ENCODE data around the gene ZNF438.

ZNF438 gene

DNA sequence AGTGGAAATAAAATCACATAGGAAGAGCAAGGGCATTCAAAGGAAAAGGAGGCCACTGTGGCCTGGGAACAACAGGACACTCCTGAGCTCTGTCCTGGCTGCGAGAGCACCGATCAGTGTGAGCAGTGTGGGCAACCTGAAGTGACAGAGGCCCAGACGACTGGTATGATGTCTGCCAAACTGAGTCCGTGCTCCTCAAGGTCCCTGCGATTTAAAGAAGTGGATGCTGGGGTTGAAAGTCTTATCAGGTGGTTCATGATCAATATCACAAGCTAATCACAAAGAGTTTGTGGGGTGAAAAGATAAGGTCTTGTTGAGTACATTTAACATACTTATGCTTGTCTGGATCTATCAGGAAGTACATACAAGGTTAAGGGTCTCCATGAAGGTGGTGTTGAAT is 176.5 kb downstream of the ZNF438 start (continued):
- TF ChIP-seq, protein P1, sequence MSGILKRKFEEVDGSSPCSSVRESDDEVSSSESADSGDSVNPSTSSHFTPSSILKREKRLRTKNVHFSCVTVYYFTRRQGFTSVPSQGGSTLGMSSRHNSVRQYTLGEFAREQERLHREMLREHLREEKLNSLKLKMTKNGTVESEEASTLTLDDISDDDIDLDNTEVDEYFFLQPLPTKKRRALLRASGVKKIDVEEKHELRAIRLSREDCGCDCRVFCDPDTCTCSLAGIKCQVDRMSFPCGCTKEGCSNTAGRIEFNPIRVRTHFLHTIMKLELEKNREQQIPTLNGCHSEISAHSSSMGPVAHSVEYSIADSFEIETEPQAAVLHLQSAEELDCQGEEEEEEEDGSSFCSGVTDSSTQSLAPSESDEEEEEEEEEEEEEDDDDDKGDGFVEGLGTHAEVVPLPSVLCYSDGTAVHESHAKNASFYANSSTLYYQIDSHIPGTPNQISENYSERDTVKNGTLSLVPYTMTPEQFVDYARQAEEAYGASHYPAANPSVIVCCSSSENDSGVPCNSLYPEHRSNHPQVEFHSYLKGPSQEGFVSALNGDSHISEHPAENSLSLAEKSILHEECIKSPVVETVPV (CRISPR knock-in tag; IDR thresholded peaks at IDR 0.05): no peak
- TF ChIP-seq ZC3H10 (CRISPR knock-in tag; IDR thresholded peaks at IDR 0.05): no peak
- no peak for TF ChIP-seq ESRRG (CRISPR knock-in tag; IDR thresholded peaks at IDR 0.05)
- no peak for TF ChIP-seq ARNTL (CRISPR knock-in tag; IDR thresholded peaks at IDR 0.05; ENCODE audit: borderline replicate concordance, low read depth)
- TF ChIP-seq CSDC2 (CRISPR knock-in tag; IDR thresholded peaks at IDR 0.05): no peak
- no peak for TF ChIP-seq PPARA (CRISPR knock-in tag; IDR thresholded peaks at IDR 0.05; ENCODE audit: borderline replicate concordance)
- no peak for TF ChIP-seq ZNF8 (CRISPR knock-in tag; IDR thresholded peaks at IDR 0.05)
- TF ChIP-seq, protein P2, sequence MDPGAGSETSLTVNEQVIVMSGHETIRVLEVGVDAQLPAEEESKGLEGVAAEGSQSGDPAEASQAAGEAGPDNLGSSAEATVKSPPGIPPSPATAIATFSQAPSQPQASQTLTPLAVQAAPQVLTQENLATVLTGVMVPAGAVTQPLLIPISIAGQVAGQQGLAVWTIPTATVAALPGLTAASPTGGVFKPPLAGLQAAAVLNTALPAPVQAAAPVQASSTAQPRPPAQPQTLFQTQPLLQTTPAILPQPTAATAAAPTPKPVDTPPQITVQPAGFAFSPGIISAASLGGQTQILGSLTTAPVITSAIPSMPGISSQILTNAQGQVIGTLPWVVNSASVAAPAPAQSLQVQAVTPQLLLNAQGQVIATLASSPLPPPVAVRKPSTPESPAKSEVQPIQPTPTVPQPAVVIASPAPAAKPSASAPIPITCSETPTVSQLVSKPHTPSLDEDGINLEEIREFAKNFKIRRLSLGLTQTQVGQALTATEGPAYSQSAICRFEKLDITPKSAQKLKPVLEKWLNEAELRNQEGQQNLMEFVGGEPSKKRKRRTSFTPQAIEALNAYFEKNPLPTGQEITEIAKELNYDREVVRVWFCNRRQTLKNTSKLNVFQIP (CRISPR knock-in tag; IDR thresholded peaks at IDR 0.05; ENCODE audit: borderline replicate concordance, low read depth): no peak
- TF ChIP-seq OSR1 (CRISPR knock-in tag; IDR thresholded peaks at IDR 0.05): no peak

DNA sequence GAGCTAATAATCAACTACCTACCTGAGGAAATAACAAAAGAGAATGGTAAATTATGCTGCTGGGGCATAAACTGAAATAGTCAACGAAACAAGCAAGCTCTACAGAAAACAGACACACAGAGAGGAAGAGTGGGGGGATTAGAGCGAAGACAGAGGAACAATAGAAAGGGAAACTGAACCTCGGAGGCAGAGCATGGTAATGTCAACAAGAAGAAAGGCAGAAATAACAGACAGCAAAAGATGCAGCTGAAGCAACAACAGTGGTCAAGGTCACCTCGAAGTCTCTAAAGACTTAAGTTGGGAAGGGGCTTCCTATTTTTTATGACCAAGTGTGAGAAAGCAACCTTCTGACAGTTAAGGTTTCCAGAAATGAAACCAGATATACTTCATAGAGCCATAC is 177.0 kb downstream of the ZNF438 start:
- no peak for TF ChIP-seq CSDC2 (CRISPR knock-in tag; IDR thresholded peaks at IDR 0.05)
- TF ChIP-seq OSR1 (CRISPR knock-in tag; IDR thresholded peaks at IDR 0.05): no peak
- no peak for TF ChIP-seq ISL1 (CRISPR knock-in tag; IDR thresholded peaks at IDR 0.05)
- TF ChIP-seq PPARA (CRISPR knock-in tag; IDR thresholded peaks at IDR 0.05; ENCODE audit: borderline replicate concordance): no peak
- no peak for TF ChIP-seq GLIS3 (CRISPR knock-in tag; IDR thresholded peaks at IDR 0.05)
- TF ChIP-seq ZNF565 (CRISPR knock-in tag; conservative IDR thresholded peaks at IDR 0.05; ENCODE audit: low read depth): no peak
- no peak for TF ChIP-seq ZC3H10 (CRISPR knock-in tag; IDR thresholded peaks at IDR 0.05)
- no peak for ATAC-seq

DNA sequence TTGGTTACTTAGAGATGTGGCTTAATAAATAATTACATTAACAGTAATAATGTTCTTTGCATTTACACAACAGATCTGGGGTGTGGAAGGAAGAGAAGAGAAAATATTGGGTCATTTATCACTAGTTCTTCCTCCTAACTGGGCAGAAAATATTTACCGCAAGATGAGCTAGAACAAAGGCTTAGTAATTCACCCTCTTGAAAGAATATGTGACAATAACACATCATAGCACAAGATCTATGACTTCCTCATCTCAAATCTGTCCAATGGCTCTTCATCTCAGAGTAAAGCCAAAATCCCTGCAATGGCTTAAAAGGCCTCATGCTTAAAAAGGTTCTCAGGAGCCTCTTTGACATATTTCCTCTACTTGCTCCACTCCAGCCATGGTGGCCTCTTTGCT is 178.6 kb downstream of the ZNF438 start:
- no peak for TF ChIP-seq OSR1 (CRISPR knock-in tag; IDR thresholded peaks at IDR 0.05)
- TF ChIP-seq, protein P3, sequence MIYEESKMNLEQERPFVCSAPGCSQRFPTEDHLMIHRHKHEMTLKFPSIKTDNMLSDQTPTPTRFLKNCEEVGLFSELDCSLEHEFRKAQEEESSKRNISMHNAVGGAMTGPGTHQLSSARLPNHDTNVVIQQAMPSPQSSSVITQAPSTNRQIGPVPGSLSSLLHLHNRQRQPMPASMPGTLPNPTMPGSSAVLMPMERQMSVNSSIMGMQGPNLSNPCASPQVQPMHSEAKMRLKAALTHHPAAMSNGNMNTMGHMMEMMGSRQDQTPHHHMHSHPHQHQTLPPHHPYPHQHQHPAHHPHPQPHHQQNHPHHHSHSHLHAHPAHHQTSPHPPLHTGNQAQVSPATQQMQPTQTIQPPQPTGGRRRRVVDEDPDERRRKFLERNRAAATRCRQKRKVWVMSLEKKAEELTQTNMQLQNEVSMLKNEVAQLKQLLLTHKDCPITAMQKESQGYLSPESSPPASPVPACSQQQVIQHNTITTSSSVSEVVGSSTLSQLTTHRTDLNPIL (CRISPR knock-in tag; IDR thresholded peaks at IDR 0.05; ENCODE audit: low read depth): no peak
- TF ChIP-seq RARB (CRISPR knock-in tag; IDR thresholded peaks at IDR 0.05): no peak
- TF ChIP-seq GLIS3 (CRISPR knock-in tag; IDR thresholded peaks at IDR 0.05): no peak
- no peak for TF ChIP-seq ZNF70 (CRISPR knock-in tag; IDR thresholded peaks at IDR 0.05)
- TF ChIP-seq SNAI2 (CRISPR knock-in tag; IDR thresholded peaks at IDR 0.05): no peak
- TF ChIP-seq CSDC2 (CRISPR knock-in tag; IDR thresholded peaks at IDR 0.05): no peak
- no peak for TF ChIP-seq ARNTL (CRISPR knock-in tag; IDR thresholded peaks at IDR 0.05; ENCODE audit: borderline replicate concordance, low read depth)
- no peak for TF ChIP-seq ESRRG (CRISPR knock-in tag; IDR thresholded peaks at IDR 0.05)
- TF ChIP-seq, protein P2 (CRISPR knock-in tag; IDR thresholded peaks at IDR 0.05; ENCODE audit: borderline replicate concordance, low read depth): no peak
- no peak for TF ChIP-seq PPARA (CRISPR knock-in tag; IDR thresholded peaks at IDR 0.05; ENCODE audit: borderline replicate concordance)
- no peak for TF ChIP-seq ZFP3 (CRISPR knock-in tag; IDR thresholded peaks at IDR 0.05)
- no peak for ATAC-seq

DNA sequence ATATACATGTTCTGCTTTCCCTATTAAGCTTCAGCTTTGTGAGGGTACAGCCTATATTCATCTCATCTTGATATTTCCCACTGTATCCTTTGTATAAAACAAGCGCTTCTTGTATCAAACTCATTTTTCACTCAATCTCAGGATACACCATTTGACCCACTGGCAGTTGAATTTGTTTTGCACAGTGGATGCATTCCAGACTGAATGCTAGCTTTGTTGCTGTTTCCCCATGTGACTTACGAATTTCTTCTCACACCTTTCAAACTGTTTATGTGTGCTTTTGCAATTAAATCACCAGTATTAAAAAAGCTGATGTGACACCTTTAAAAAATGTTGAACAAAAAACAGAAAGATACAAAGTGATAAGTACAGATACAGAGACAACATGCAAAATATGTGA is 180.9 kb downstream of the ZNF438 start:
- no peak for ATAC-seq
- TF ChIP-seq TCF4 (CRISPR knock-in tag; IDR thresholded peaks at IDR 0.05; ENCODE audit: borderline replicate concordance) (no peak), ZFP30 (CRISPR knock-in tag; IDR thresholded peaks at IDR 0.05) (no peak), ZNF70 (CRISPR knock-in tag; IDR thresholded peaks at IDR 0.05) (no peak), ISL1 (CRISPR knock-in tag; IDR thresholded peaks at IDR 0.05) (no peak), CSDC2 (CRISPR knock-in tag; IDR thresholded peaks at IDR 0.05) (no peak)
- TF ChIP-seq, protein P4, sequence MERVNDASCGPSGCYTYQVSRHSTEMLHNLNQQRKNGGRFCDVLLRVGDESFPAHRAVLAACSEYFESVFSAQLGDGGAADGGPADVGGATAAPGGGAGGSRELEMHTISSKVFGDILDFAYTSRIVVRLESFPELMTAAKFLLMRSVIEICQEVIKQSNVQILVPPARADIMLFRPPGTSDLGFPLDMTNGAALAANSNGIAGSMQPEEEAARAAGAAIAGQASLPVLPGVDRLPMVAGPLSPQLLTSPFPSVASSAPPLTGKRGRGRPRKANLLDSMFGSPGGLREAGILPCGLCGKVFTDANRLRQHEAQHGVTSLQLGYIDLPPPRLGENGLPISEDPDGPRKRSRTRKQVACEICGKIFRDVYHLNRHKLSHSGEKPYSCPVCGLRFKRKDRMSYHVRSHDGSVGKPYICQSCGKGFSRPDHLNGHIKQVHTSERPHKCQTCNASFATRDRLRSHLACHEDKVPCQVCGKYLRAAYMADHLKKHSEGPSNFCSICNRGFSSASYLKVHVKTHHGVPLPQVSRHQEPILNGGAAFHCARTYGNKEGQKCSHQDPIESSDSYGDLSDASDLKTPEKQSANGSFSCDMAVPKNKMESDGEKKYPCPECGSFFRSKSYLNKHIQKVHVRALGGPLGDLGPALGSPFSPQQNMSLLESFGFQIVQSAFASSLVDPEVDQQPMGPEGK (CRISPR knock-in tag; IDR thresholded peaks at IDR 0.05; ENCODE audit: borderline replicate concordance): no peak
- TF ChIP-seq, protein P3 (CRISPR knock-in tag; IDR thresholded peaks at IDR 0.05; ENCODE audit: low read depth): no peak
- TF ChIP-seq, protein P5, sequence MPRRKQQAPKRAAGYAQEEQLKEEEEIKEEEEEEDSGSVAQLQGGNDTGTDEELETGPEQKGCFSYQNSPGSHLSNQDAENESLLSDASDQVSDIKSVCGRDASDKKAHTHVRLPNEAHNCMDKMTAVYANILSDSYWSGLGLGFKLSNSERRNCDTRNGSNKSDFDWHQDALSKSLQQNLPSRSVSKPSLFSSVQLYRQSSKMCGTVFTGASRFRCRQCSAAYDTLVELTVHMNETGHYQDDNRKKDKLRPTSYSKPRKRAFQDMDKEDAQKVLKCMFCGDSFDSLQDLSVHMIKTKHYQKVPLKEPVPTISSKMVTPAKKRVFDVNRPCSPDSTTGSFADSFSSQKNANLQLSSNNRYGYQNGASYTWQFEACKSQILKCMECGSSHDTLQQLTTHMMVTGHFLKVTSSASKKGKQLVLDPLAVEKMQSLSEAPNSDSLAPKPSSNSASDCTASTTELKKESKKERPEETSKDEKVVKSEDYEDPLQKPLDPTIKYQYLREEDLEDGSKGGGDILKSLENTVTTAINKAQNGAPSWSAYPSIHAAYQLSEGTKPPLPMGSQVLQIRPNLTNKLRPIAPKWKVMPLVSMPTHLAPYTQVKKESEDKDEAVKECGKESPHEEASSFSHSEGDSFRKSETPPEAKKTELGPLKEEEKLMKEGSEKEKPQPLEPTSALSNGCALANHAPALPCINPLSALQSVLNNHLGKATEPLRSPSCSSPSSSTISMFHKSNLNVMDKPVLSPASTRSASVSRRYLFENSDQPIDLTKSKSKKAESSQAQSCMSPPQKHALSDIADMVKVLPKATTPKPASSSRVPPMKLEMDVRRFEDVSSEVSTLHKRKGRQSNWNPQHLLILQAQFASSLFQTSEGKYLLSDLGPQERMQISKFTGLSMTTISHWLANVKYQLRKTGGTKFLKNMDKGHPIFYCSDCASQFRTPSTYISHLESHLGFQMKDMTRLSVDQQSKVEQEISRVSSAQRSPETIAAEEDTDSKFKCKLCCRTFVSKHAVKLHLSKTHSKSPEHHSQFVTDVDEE (CRISPR knock-in tag; IDR thresholded peaks at IDR 0.05): no peak

Data from SK-N-SH treated with all-trans-retinoic acid at 6 μM for 48 hours (cell line).